Right lobe of liver (tissue), 6 donors: ENCODE measurements around the gene SPTBN4. TPM values are rescaled to one million over a fixed set of nuclear protein-coding genes. Genes with fewer than 3 reads are reported as not detected.
"Not testable (repeated sequence)": the region's sequence is repeated elsewhere in the genome, so short reads cannot be mapped to it uniquely, and the experiment has no call there.

ENCODE experiments used
- ATAC-seq, 4 donors: fragments of 200-7000 bp; cut with Tn5 transposase; one replicate each; pipeline ENCODE4 v1.9.1; 2020; ENCODE audit warnings: mild to moderate bottlenecking in 4 of 4, moderate library complexity in 4 of 4
- DNase-seq, 3 donors: peaks; one replicate each; pipeline ENCODE4 v3.0.0-alpha.2; 2020
- H3K27ac ChIP-seq, 3 donors: fragments of 200-600 bp; one replicate each; pipeline ENCODE4 v1.8.0; 2022
- H3K27me3 ChIP-seq, 2 donors: fragments of 200-600 bp; one replicate each; pipeline ENCODE4 v1.8.0; 2022
- H3K36me3 ChIP-seq, 4 donors: fragments of 200-600 bp; sonication (generic) in 1 of 4; one replicate each; pipeline versions ENCODE4 v1.5.1 to v1.8.0; 2017 to 2022; ENCODE audit warnings: control low read depth in 1 of 4
- H3K4me1 ChIP-seq, 4 donors: fragments of 200-600 bp; sonication (generic) in 1 of 4; one replicate each; pipeline versions ENCODE4 v1.5.1 to v1.8.0; 2017 to 2022; ENCODE audit warnings: control low read depth in 1 of 4
- H3K4me3 ChIP-seq, 3 donors: fragments of 200-600 bp; one replicate each; pipeline ENCODE4 v1.8.0; 2022
- H3K9me3 ChIP-seq, 4 donors: fragments of 200-600 bp; sonication (generic) in 1 of 4; one replicate each; pipeline versions ENCODE4 v1.5.1 to v1.8.0; 2017 to 2022; ENCODE audit warnings: control low read depth in 1 of 4
- CTCF ChIP-seq, 4 donors: fragments of 200-600 bp in 3 of 4; fragments of 450-650 bp in 1 of 4; IDR thresholded peaks; one replicate each; pipeline versions ENCODE4 v1.5.1 to v1.8.0; 2016 to 2022; ENCODE audit warnings: antibody characterized with exemption in 4 of 4, mild to moderate bottlenecking in 2 of 4
- POLR2A ChIP-seq: fragments of 450-650 bp; IDR thresholded peaks from one replicate; pipeline ENCODE4 v1.6.1; 2017; ENCODE audit warnings: antibody characterized with exemption, mild to moderate bottlenecking
- WGBS: methylation state at CpG from one replicate; pipeline ENCODE4 v1.1.6; 2018; ENCODE audit warnings: low coverage, low lambda C conversion rate; ENCODE audit not compliant: insufficient coverage; ENCODE audit errors: missing lambda C conversion rate; 5-methylcytosine and 5-hydroxymethylcytosine counted together
- intact Hi-C, 2 donors: fragments of 100-400 bp; cut with DNase I; formaldehyde crosslinking; loops; one replicate each; pipeline versions ENCODE4 v1.11.2 to v1.14.1; 2022
- small RNA-seq, 2 experiments: library from RNA; depleted of rRNA; stranded (forward); fragments of <200 nt; gene quantifications; one replicate each; pipeline ENCODE3, GENCODE V24; 2016
- total RNA-seq, 6 experiments: library from RNA; depleted of rRNA in 2 of 6; stranded (reverse); fragments of >200 nt in 2 of 6; fragmentation: NEBNext Ultra II Directional in 3 of 6; extraction: Animal tissue kit (Norgen Biotek cat#: 25700) in 3 of 6; gene quantifications; one replicate each; pipeline versions ENCODE4 v1.1.0 to v1.2.4, GENCODE V29; 2016 to 2023
- donor health status: DM: no; HTN: yes; CAD: no.
- donor health status: DM: no; HTN: no; CAD: no.
- donor health status: DM: no; HTN: no; CAD: no.
- donor health status: DM: no; HTN: yes; CAD: no.
- donor health status: DM: no; HTN: yes; CAD: no.

Gene SPTBN4
- total RNA-seq, 6 experiments from 2014 or later = 0.44 to 1.6 (median 0.65) TPM

GRCh38 chr19:40623403-40624251, 156.8 kb downstream of the SPTBN4 start:
- no peak for TF ChIP-seq CTCF (IDR thresholded peaks at IDR 0.05)
- TF ChIP-seq POLR2A = no peak
- intact Hi-C loops = no loop called here
- DNase-seq (peak in 1 of 3 donors; percentile 56), ATAC-seq (peak; percentile 71 to 86 (median 80))
- Histone ChIP-seq H3K9me3 (no peaks in the 10 kb centered on the region), H3K27ac (no peak overlapping the region), H3K4me1 (no peaks in the 10 kb centered on the region), H3K36me3 (no peaks in the 10 kb centered on the region), H3K4me3 (no peak overlapping the region), H3K27me3 (no peaks in the 10 kb centered on the region)
- WGBS = 53% methylated on average over 38 of the region's 41 CpGs

- H3K9me3 ChIP-seq, H3K27ac ChIP-seq, DNase-seq, H3K27me3 ChIP-seq, H3K4me3 ChIP-seq, intact Hi-C loops, H3K36me3 ChIP-seq, H3K4me1 ChIP-seq, ATAC-seq: not testable (repeated sequence)
- 66% methylated on average over 5 of the region's 14 CpGs for WGBS
Measured at GRCh38 chr19:40624369-40625153, 157.8 kb downstream of the SPTBN4 start.

- Histone ChIP-seq H3K27me3 (no peaks in the 10 kb centered on the region), H3K9me3 (no peaks in the 10 kb centered on the region), H3K36me3 (no peaks in the 10 kb centered on the region), H3K4me1 (no peaks in the 10 kb centered on the region), H3K4me3 (no peak overlapping the region), H3K27ac (no peak overlapping the region)
- WGBS = 0% methylated on average over 1 of the region's 7 CpGs
- DNase-seq (no peak), ATAC-seq (no peak)
- intact Hi-C loops = no loop called here
- TF ChIP-seq POLR2A (no peak), CTCF (IDR thresholded peaks at IDR 0.05) (no peak)
Measured at GRCh38 chr19:40625406-40626120, 158.8 kb downstream of the SPTBN4 start.

Small RNA genes within 50 kb of the gene (small RNA-seq; reads per million reads assigned to genes)
- 0 reads per million in 2 experiments for gene RF00017

Other genes starting within 250 kb of the SPTBN4 start
- not detected for gene TTC9B, start 248.6 kb upstream of the SPTBN4 start, total RNA-seq
- 1 to 10 TPM; 1.5 to 8.7 (median 3.9) TPM for gene CCNP, start 240.3 kb upstream of the SPTBN4 start, total RNA-seq
- gene AKT2, start 181.7 kb upstream of the SPTBN4 start, total RNA-seq = 100 to 1,000 TPM in 3 of 6 experiments, 10 to 100 TPM in 3; 83.2 to 132 (median 107) TPM
- 1 to 10 TPM; 4.8 to 8.1 (median 5.5) TPM for gene C19orf47, start 118.6 kb upstream of the SPTBN4 start, total RNA-seq
- 100 to 1,000 TPM in 4 of 6 experiments, 10 to 100 TPM in 2; 84.7 to 197 (median 113) TPM for gene PLD3, start 118.3 kb upstream of the SPTBN4 start, total RNA-seq
- under 1 TPM in 1 of 6 experiments, not detected in 5; 0.15 TPM for gene HIPK4, start 76.8 kb upstream of the SPTBN4 start, total RNA-seq
- under 1 TPM; 0.37 to 0.99 (median 0.60) TPM for gene PRX, start 53.6 kb upstream of the SPTBN4 start, total RNA-seq
- gene SERTAD1, start 41.0 kb upstream of the SPTBN4 start, total RNA-seq = 10 to 100 TPM in 1 of 6 experiments, 1 to 10 TPM in 5; 3.7 to 11.7 (median 6.2) TPM
- 10 to 100 TPM in 1 of 6 experiments, 1 to 10 TPM in 5; 5.2 to 10.1 (median 7.4) TPM for gene SERTAD3, start 22.7 kb upstream of the SPTBN4 start, total RNA-seq
- gene BLVRB, start 1.3 kb upstream of the SPTBN4 start, total RNA-seq = 100 to 1,000 TPM; 127 to 326 (median 146) TPM
- gene SHKBP1, start 109.9 kb downstream of the SPTBN4 start, total RNA-seq = 10 to 100 TPM; 16.1 to 29.0 (median 22.4) TPM
- gene LTBP4, start 134.4 kb downstream of the SPTBN4 start, total RNA-seq = 10 to 100 TPM; 19.3 to 40.8 (median 34.4) TPM
- 10 to 100 TPM in 3 of 6 experiments, 1 to 10 TPM in 3; 6.1 to 19.6 (median 10.5) TPM for gene NUMBL, start 223.7 kb downstream of the SPTBN4 start, total RNA-seq
- 10 to 100 TPM; 15.1 to 30.6 (median 25.6) TPM for gene COQ8B, start 249.9 kb downstream of the SPTBN4 start, total RNA-seq